NCI-H1417 (cell line): ENCODE measurements around the gene MAN2A1.

Experiments
- DNase-seq, 3 experiments: peaks; one replicate each; lab custom pipeline; 2025; lab: John Stamatoyannopoulos, UW

MAN2A1 gene

DNA sequence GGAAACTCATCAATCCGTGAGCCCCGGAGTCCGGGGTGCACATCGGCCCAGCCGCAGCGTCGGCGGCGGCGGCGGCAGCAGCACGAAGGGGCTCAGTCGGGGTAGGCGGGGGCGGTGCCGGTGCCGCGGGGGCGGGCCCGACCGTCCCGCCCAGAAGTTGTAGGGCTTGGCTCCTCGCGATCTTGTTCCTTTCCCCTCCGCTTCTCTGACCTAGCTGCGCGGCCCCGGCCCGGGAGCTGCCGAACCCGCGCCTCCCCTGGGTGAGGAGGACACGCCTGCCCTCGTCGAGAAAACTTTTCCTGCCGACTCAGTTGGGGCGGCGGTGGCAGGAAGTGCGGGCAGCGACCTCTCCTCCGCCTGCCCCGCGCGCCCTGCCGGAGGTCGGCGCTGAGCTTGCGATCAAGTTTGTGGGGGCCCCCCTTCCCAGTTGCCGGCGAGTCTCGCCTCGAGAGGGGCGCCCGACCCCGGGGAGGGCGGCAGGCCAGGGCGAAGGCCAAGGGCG is at the start of gene MAN2A1:
Gene MAN2A1 (plus strand): TSS at position 188 of the 502 bp plus-strand sequence. CDS start 491 bp downstream, outside the sequence.
- peak; percentile 47 to 74 (median 74) for DNase-seq

DNA sequence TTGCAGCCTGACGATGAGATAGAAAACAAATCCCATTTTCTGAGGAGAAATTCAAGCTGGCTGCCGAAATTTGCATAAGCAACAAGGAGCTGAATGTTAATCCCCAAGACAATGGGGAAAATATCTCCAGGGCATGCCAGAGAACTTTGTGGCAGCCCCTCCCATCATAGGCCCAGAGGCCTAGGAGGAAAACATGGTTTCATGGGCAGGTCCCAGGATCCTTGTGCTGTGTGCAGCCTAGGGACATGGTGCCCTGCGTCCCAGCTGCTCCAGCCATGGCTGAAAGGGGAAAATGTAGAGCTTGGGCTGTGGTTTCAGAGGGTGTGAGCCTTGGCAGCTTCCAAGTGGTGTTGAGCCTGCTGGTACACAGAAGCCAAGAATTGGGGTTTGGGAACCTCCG is 48.8 kb upstream of the MAN2A1 start:
- DNase-seq: no peak

DNA sequence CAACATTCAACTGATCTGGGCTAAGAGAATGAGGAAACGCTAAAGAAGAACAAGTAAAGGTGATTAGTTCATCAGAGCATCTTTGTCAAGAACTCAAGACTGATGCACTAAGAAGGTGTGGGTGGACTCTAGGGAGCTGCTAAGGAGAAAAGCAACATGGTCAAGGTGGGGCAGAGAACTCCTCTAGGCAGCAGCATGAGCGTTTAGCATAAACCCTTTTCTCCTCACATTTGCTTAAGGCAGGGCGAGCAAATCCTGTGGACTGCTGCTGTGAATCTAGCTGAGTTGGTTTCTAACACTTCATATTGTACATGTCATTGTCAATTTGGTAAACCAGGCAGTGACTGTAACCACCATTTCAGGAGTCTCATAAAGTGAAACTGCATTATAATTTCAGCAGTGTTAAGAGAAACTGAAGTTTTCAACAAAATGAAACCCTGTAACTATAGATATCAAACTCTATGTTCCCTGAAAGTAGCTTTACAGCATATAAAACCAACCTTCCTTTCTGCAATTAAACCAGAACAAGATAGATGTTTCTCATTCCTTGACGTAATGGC is 45.9 kb upstream of the MAN2A1 start:
- no peak for DNase-seq

DNA sequence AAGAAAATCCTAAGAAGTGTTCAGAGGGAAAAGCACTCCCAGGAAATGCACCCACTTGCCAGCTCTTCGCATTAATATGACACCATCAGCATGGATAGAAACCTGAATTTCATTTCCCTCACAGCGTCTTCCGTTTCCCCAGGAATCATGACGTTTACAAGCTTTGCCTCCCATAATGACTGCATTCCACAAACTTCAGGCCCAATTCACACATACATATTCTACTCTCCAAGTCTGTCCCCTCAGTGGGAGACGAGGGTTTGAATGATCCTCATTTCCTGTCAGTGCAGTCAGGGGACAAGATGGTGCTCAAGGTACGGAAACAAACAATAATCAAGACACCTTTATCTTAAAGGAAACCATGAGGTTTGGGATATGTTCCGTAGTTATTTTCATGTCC is 44.9 kb upstream of the MAN2A1 start:
- no peak for DNase-seq

DNA sequence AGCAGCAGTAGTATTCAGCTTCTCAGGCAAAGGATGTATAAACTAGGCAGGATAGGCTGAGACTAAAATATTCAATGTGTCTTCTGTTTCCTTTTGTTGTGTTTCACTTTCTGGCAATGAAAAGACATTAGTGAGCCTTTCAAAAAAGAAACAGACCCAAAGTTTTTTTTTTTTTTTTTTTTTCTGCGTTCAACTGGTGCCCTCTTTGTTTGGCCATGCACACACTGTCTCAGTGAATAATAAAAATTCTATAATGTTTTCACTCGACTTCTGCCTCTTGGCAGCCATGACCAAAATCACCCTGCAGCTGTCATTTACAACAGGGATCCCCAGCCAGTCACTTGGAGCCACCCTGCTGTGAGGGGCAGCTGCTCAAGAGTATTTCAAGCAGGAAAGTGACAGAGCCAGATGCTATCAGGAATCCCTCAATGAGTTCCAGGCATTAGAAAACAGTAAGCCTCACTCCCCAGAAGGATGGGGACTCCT is 44.0 kb upstream of the MAN2A1 start:
- DNase-seq: peak; percentile 68 to 87 (median 80)

DNA sequence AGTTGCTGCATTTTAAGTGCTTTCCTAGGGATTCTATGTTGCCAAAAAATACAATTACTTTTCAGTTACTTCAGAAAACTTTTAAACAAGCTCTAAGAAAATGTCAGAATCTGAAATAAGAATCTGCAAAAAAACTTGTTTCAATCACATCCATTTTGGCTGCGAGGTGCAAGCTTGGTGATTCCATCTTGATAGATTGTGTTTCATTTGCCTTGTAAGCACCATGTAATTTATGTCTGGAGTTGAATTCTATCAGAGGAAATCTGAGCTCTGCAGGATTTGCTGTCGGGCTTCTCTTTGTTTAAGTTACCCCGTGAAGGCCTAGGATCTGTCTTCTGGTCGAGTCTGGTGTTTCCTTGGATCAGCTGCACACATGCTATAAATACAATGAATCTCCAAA is 40.4 kb upstream of the MAN2A1 start:
- DNase-seq: no peak

DNA sequence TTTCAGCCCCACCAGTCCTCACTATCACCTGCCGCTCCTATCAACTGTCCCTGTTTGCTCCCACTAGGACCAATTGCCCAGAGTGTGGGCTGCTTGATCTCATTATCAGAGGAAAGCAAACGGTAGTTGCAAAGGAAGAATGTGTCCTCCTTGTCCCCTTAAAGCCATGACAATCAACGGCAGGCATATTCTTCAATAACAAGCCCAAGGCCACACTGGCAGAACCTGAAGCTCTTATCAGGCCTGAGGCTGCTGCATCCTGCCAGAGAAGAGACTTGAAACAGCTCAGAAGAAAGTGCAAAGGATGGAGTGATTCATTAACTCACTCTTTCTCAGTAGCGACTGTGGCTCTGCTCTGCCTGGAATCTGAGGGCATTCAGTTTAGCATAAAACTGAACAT is 39.2 kb upstream of the MAN2A1 start:
- DNase-seq: no peak

DNA sequence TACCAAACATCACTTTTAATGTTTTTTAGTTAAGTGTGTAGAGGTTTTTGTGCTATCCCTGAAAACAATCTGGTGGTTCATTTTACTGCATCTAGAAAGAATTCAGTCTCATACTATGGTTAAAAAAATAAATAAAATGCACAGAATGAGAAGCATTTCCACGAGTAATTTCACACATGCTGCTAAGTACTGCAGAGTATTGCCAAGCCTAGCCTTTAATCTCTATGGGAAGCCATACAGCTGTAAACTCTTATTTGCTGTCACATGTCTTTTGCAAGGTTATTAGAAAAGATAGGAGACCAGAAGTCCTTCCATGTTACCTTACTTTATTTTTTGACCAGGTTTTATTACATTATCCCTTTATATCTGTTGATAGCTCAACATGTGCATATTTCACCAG is 37.6 kb upstream of the MAN2A1 start:
- no peak for DNase-seq

DNA sequence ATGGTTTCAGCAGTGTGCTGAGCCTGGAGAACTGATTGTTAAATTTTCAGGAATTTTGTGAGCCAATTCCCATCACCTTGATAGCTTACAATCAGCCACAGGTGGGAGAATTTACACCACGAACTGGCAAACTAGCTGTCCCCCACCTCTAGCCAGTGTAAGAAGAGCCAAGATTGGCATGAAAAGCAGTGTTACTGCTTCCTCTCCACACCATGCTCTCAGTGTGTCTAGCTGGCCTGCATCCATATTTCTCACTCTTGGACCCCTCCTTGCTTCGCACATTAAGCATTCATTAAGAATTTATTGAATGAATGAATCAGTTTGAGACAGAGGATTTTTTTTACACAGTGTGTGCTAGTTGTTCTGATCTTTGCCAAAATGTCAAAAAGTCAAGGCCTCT is 36.7 kb upstream of the MAN2A1 start:
- DNase-seq: no peak

DNA sequence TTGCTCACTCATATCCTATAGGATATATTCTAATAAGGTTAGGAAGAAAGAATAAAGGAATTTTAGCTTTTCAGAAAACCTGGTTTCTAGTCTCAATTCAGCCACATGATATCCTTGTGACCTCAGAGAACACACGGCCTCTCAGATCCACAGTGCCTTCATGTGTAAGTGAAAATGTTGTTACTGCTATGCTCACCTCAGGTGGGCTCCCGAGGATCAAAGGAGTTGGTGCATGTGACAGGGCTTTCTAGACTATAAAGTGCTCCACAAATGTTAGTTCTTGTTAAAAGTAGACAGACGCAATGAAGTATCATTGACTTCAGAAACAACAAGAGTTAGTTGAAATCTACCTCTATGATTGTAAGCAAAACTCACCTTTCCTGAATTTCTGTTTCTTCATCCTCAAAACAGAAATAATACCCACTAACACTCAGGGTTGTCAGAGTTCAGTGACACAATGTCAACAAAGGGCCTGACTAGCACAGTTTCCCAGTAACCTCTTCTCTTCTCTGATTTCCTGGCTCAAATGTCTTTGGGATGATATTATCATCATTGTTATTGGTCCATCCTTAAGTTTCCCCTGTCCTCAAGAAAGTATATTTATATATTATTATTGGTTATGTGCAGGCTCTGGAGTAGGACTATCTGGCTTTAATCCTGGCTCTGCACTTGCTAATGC is 36.0 kb upstream of the MAN2A1 start:
- no peak for DNase-seq

DNA sequence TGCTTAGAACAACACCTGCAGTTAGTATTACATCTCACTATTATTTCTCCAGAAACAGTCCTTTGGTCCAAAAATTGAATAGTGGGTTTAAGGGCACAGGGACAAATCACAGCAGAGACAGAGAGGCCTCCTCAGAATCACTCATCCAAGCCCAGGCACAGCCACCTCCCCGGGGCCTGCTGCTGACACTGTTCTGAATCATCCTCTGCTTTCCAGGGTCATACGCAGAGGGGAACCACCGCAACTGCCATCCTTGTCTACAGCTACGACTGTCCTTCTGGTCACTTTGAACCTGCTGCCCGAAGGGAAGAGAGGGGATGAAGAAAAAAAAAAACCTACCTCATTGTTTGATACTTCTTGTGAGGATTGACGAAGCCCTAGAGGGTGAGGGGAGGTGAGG is 35.3 kb upstream of the MAN2A1 start:
- DNase-seq: no peak

DNA sequence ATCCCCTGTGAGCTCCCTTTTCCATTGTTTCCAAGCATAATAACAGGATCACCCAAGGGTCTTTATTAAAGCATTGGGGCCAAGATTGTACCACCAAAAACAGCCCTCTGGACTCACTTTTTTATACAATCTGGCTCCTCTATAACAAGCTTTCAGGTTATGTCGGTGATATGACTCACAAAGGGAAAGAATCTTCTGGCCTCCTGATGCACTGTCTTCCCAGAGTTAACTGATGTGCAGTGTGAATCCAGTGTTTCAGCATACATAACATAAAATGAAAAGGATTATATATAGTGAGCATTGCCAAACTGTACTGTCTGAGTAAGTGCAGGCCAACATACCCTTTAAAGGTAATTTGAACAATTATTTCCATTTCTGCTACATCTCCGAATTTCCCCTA is 33.9 kb upstream of the MAN2A1 start:
- DNase-seq: no peak

DNA sequence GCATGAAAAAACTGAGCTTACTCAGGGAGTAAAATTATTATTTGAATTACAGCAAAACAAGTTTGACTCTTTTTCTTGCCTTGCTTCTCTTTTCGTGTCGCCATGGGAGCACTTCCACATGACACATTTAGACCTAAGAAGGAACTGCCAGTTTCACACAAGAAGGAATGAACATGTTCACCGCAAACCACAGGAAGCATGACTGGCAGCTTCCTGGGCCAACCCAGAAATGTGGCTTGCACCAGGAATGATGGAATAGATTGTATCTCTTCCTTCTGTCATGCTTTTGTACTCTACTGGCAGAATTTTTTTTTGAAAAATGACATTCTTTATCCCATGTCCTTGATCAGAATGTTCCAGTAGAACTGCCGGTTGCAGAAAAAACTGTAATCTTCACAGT is 32.9 kb upstream of the MAN2A1 start:
- DNase-seq: no peak

DNA sequence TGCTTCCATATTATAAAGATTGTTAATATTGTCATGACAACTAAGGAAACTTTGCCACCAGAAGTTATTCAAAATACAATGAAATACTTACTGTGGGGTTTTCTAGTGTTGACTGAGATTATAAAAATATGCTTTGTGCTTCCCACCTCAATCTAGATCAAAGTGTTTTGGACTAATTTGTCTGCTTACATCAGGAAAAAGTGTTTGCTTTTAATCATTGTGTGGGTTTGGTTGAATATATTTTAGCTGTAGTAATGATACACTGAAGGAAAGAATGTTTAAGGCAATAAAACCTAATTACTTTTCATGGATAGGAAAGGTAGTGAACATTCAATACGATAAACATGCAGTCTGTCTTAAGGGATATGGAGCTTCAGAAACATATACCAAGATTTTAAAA is 29.8 kb upstream of the MAN2A1 start:
- no peak for DNase-seq

DNA sequence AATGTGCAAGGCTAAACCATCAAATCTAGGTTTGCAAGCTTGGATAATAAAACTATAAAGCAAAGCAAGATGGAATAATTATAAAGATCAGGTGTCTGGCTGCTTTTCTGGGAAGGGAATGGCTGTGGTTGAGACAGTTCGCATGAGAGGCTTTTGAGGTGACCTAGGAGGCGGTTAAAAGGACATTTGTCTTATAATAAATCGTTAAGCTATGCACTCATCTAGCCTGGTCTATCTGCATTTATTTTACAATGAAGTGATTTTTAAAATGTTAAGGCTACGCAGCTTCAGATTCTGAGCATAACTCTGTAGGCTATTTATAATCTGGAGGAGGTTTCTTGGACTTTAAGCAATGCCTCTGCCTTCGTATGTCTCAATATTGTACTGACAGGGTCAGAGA is 29.4 kb upstream of the MAN2A1 start:
- peak in 1 of 3 experiments; percentile 50 for DNase-seq

DNA sequence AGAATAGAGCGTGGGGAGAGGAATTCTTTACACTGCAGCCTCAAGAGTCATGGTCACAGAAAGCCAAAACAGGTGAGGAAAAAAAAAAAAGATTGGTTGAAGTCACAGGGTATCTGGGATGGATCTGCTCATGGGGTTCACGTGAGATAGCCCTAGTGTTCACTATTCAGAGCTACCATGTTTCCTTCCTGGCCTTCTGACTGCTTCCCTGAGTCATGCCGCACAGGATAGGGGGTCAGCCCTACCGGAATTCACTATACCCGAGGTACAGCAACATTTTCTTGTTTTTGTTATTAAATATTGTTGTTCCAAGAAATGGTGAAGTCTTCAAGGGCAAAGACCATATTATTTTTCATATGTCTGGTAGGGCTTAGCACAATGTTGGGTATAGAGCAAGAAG is 21.5 kb upstream of the MAN2A1 start:
- no peak for DNase-seq

DNA sequence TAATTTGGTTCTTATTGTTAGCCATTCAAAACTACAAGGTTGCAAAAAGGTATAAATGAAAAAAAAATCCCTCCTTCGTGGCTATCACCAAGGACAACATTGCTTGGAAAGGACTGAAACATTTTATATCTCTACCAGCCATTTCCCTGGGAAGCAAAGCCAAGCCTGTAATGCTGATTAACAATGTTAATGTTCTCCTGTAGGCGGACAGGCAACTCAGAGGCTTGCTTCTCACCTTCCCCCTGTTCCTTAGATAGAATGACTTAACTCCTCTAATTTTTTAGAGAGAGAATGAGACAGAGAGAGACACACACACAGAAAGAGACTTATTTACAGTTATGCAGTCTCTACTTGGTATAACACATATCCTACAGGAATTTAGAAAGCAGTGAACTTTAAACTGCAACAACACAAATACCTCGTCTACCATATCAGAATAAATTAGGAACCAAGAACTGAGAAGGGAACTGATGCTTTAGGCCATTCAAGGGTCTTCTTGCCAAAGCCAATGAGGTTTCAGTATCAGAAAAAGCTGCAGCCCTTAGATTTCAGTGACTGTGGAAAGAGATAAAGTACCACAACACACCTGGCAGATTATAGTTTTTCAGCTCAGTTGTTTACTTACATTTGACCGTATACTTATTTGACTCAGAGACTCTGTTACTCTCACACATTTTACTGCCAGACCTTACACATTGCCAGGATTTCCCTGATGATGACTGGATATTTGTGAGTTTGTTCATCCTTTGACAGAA is 20.9 kb upstream of the MAN2A1 start:
- no peak for DNase-seq

DNA sequence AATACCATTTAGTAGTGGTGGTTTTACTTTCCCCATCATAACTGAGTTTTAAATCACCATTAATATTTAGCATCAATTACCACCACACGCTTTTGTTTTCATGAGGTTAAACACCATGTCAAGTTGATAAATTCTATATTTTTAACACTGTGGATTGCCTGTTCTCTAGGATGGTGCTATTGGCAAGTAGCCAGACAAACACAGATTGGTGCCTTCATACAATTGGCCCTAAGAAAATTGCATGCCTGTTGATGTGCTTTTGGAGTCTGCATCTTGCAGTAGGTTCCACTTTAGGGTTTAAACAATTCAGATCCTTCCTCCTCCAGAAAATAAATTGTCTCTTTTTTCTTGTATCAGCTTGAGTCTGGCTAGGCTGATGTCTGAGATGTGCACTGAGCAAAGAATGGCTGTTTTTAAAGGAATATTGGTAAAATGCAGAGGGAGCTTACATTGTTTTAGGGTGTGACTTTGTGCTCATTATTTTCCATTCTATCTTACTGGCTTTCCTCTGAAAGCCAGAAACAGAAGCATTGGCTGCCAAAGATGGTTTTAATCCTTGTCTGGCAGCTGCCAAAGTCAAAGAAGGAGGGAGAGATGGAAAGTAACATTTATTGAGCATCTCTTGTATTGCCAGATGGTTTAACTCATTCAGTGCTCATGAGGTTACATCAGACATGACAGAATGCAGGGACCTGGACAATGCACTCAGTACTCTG is 19.6 kb upstream of the MAN2A1 start:
- DNase-seq: peak in 1 of 3 experiments; percentile 51

DNA sequence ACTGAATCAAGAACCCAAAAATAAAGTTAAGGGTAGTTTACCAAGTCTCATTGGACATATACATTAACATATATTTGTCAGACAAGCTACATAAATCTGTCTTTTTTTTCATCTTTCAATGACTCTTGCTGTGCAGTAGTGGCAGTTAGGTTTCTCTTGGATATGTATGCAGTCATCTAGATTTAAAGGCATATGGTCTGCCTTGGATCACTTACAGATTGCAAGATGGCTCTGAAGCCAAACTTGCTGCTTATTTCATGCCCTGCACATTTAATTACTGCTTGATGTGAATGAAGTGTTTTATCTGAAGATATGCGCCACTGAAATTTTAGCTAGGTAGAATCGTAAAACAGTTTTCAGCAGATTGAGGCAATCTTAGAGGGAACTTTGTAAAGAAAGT is 18.6 kb upstream of the MAN2A1 start:
- DNase-seq: no peak

DNA sequence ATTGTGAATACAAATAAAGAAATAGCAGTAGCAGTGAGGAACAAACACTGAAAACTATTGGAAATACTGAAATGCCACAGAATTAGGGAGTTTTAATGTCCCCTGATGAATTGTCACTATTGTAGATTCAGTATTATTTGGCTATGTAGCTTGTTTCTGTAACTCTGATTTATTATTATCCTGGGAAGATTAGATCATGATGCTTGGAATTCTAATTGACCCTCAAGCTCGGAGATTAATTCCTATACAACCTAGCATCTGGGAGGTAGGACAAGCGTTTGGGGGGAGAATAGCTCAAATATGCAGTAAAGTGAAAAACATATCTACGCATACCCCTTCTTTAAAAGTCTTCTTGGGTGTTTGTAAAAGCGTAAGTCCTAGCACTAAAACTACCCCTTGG is 15.1 kb upstream of the MAN2A1 start:
- DNase-seq: no peak

DNA sequence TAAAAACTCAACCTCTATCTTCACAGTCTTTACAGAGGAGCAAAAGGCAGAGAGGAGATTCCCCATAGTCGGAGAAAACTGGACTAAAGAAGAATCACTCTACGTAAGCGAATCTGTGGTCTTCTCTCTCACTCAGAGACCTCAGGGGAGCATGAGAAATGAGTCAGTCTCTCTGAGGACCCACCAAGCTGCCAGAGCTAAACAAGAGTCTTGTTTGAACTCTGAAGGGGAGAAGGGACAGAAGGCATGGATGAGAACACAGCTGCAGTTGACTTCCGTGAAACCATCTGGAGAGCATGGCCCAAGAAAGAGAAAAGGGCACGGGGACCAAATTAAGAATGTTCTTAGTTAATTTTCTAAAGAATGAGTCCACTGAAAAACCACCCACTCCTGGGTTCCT is 12.8 kb upstream of the MAN2A1 start:
- no peak for DNase-seq

DNA sequence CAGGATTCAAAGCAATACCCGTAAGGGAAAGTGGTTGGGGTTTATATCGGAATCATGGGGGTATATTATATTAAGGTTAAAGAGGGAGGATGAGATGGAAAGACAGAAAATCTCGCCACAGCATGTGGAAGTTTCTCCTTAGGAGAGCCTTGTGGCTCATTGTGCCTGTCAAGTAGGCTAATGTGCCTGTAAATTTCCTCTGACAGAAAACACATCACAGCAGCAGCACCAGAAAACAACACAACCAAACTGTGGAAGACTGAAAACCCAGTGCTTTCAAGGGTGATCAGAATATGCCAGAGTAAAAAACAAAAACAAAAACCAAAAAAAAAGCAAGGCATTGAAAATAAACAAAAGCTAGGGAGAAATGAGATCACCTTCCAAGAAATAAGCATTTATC is 11.3 kb upstream of the MAN2A1 start:
- DNase-seq: no peak
